Activated T-helper 1 cell treated with anti-CD3 and anti-CD28 coated beads, Interleukin-12 subunit alpha, Interleukin-12 subunit beta, Interleukin-2, Interleukin-4 antibody, amounts not matched to agents 30 ng/mL and 10 ng/mL and 1 ng/mL, durations not matched to agents 14 hours and 24 hours and 36 hours (primary cell): ENCODE data around the gene TEX53. TPM values are rescaled to one million over a fixed set of nuclear protein-coding genes. Genes with fewer than 3 reads are reported as not detected.

ENCODE experiments used
- DNase-seq: peaks from one replicate; pipeline ENCODE4 v3.0.0; 2021; ENCODE audit warnings: low spot score
- H3K27ac Mint-ChIP-seq: one replicate; pipeline ENCODE4 v1.8.0; 2021; ENCODE audit warnings: mild to moderate bottlenecking, mixed read lengths
- H3K27me3 Mint-ChIP-seq: one replicate; pipeline ENCODE4 v1.8.0; 2022; ENCODE audit warnings: mild to moderate bottlenecking, moderate library complexity, mixed read lengths; ENCODE audit not compliant: insufficient read depth
- H3K36me3 Mint-ChIP-seq: one replicate; pipeline ENCODE4 v1.8.0; 2021; ENCODE audit warnings: low read depth, mixed read lengths
- H3K4me1 Mint-ChIP-seq: one replicate; pipeline ENCODE4 v1.8.0; 2021; ENCODE audit warnings: low read depth, mixed read lengths
- H3K4me3 Mint-ChIP-seq: one replicate; pipeline ENCODE4 v1.8.0; 2021; ENCODE audit warnings: mild to moderate bottlenecking, moderate library complexity, mixed read lengths
- H3K9me3 Mint-ChIP-seq: one replicate; pipeline ENCODE4 v1.8.0; 2021; ENCODE audit warnings: mixed read lengths
- intact Hi-C: fragments of 100-400 bp; cut with micrococcal nuclease; formaldehyde crosslinking; loops from one replicate; pipeline ENCODE4 v1.15.1; 2024
- total RNA-seq: library from RNA; stranded (reverse); gene quantifications from 2 replicates; pipeline ENCODE4 v1.2.3, GENCODE V29; 2022

TEX53 gene
- total RNA-seq, 1 donor from 2014 or later = not detected

GRCh38 chr9:114607671-114608524 is 49.7 kb downstream of the TEX53 start:
- Mint-ChIP-seq H3K27ac (peak overlapping the region; percentile 72), H3K9me3 (no peaks in the 10 kb centered on the region), H3K4me1 (peaks cover 24% of the 10 kb centered on the region), H3K4me3 (no peak overlapping the region), H3K36me3 (peaks cover 5% of the 10 kb centered on the region), H3K27me3 (peaks cover 2% of the 10 kb centered on the region)
- intact Hi-C loops = no loop called here
- no peak for DNase-seq

GRCh38 chr9:114606597-114607207 is 50.9 kb downstream of the TEX53 start:
- Mint-ChIP-seq H3K9me3 (peaks cover 9% of the 10 kb centered on the region), H3K36me3 (peaks cover 10% of the 10 kb centered on the region), H3K4me1 (peaks cover 13% of the 10 kb centered on the region), H3K27ac (no peak overlapping the region), H3K4me3 (no peak overlapping the region), H3K27me3 (peaks cover 2% of the 10 kb centered on the region)
- intact Hi-C loops = no loop called here
- DNase-seq = no peak

Other genes starting within 250 kb of the TEX53 start
- 2.2 and 2.4 TPM in 2 replicates for gene WHRN, start 152.3 kb downstream of the TEX53 start, total RNA-seq
- 57.2 and 61.0 TPM in 2 replicates for gene ATP6V1G1, start 70.0 kb downstream of the TEX53 start, total RNA-seq
- gene TMEM268, start 46.5 kb downstream of the TEX53 start, total RNA-seq = 23.5 and 26.4 TPM in 2 replicates
- 1.0 and 1.2 TPM in 2 replicates for gene TEX48, start 24.4 kb upstream of the TEX53 start, total RNA-seq
- gene TNFSF15, start 148.2 kb upstream of the TEX53 start, total RNA-seq = 1.4 and 1.5 TPM in 2 replicates